Small intestine (tissue), 7 donors: ENCODE data around the gene SCYL2. TPM values are rescaled to one million over a fixed set of nuclear protein-coding genes. Genes with fewer than 3 reads are reported as not detected.
"Not testable (repeated sequence)": the region's sequence is repeated elsewhere in the genome, so short reads cannot be mapped to it uniquely, and the experiment has no call there.

Source experiments
- DNase-seq, 2 donors: peaks; one replicate each; pipeline versions ENCODE4 v3.0.0 to v3.0.0-alpha.2; 2013
- FAIRE-seq: peaks from 2 replicates; lab custom pipeline; 2012; peaks lifted over from hg19 to GRCh38; lab: Jason Lieb, UNC
- H3K27ac ChIP-seq, 3 donors: one replicate each; pipeline ENCODE4 v1.5.1; 2013; ENCODE audit warnings: low read length in 2 of 3, mild to moderate bottlenecking in 2 of 3, control low read depth in 1 of 3, inconsistent platforms in 1 of 3, low read depth in 1 of 3, moderate library complexity in 1 of 3
- H3K27me3 ChIP-seq, 3 donors: one replicate each; pipeline ENCODE4 v1.6.1; 2013; ENCODE audit warnings: low read length in 3 of 3, inconsistent platforms in 1 of 3; ENCODE audit not compliant: control insufficient read depth in 3 of 3, insufficient read depth in 3 of 3
- H3K36me3 ChIP-seq, 3 donors: one replicate each; pipeline ENCODE4 v1.6.1; 2013; ENCODE audit warnings: low read length in 3 of 3, inconsistent platforms in 1 of 3, low read depth in 1 of 3, mild to moderate bottlenecking in 1 of 3, moderate library complexity in 1 of 3; ENCODE audit not compliant: control insufficient read depth in 3 of 3, insufficient read depth in 2 of 3
- H3K4me1 ChIP-seq, 3 donors: one replicate each; pipeline ENCODE4 v1.6.1; 2013; ENCODE audit warnings: low read length in 2 of 3, inconsistent platforms in 1 of 3, low read depth in 1 of 3, mild to moderate bottlenecking in 1 of 3, moderate library complexity in 1 of 3; ENCODE audit not compliant: control insufficient read depth in 3 of 3, insufficient read depth in 2 of 3
- H3K4me3 ChIP-seq, 3 donors: one replicate each; pipeline ENCODE4 v1.5.1; 2013; ENCODE audit warnings: low read length in 3 of 3, control low read depth in 1 of 3, inconsistent platforms in 1 of 3, low read depth in 1 of 3, mild to moderate bottlenecking in 1 of 3, moderate library complexity in 1 of 3
- H3K9me3 ChIP-seq, 2 donors: one replicate each; pipeline ENCODE4 v1.6.1; 2013; ENCODE audit warnings: low read depth in 1 of 2, low read length in 1 of 2; ENCODE audit not compliant: control insufficient read depth in 2 of 2, insufficient read depth in 1 of 2
- WGBS, 3 donors: extraction: QIAGEN DNeasy Blood & Tissue Kit; methylation state at CpG; one replicate each; pipeline ENCODE4 v1.1.7; 2013; 5-methylcytosine and 5-hydroxymethylcytosine counted together
- polyA plus RNA-seq, 4 donors: library from polyadenylated mRNA; stranded (reverse) in 3 of 4; unstranded in 1 of 4; fragments of 200-250 nt in 3 of 4; fragments of 120-200 nt in 1 of 4; gene quantifications; one replicate each; pipeline versions ENCODE4 v1.2.1 to v1.2.3, GENCODE V29; 2013
- donor health status: healthy with polysubstance abuse.
- donor health status: control.
- donor health status: control.
- donor health status: Bipolar disorder and iron deficiency.
- donor health status: healthy.

SCYL2 gene
- polyA plus RNA-seq, 4 donors: 15.8 to 41.0 (median 21.6) TPM

- H3K36me3 ChIP-seq: peaks cover 3 to 13% (median 4%) of the 10 kb centered on the region in 3 donors
- no peaks in the 10 kb centered on the region for H3K4me1 ChIP-seq
- FAIRE-seq (no peak), DNase-seq (no peak)
- no peak overlapping the region for H3K4me3 ChIP-seq
- no peaks in the 10 kb centered on the region for H3K9me3 ChIP-seq
- H3K27me3 ChIP-seq: no peaks in the 10 kb centered on the region
- no peak overlapping the region for H3K27ac ChIP-seq
Measured at GRCh38 chr12:100337727-100338126, 70.8 kb downstream of the SCYL2 start.

- DNase-seq: no peak
- Histone ChIP-seq H3K27ac (no peak overlapping the region), H3K36me3 (peaks cover 2 to 11% (median 4%) of the 10 kb centered on the region in 3 donors), H3K4me1 (no peaks in the 10 kb centered on the region), H3K27me3 (no peaks in the 10 kb centered on the region), H3K9me3 (no peaks in the 10 kb centered on the region), H3K4me3 (no peak overlapping the region)
- no peak for FAIRE-seq
Measured at GRCh38 chr12:100339071-100339470, 72.1 kb downstream of the SCYL2 start.

- WGBS, 3 donors: 98 to 100% (median 99%) methylated on average over 2 of the region's 2 CpGs
- H3K4me3 ChIP-seq, DNase-seq, H3K4me1 ChIP-seq, H3K36me3 ChIP-seq, FAIRE-seq, H3K27ac ChIP-seq, H3K27me3 ChIP-seq, H3K9me3 ChIP-seq: not testable (repeated sequence)
Measured at GRCh38 chr12:100342897-100343296, 75.9 kb downstream of the SCYL2 start.

- not testable (repeated sequence) for H3K27ac ChIP-seq, H3K4me3 ChIP-seq, H3K36me3 ChIP-seq, DNase-seq, FAIRE-seq, H3K27me3 ChIP-seq, H3K4me1 ChIP-seq, H3K9me3 ChIP-seq
- WGBS, 3 donors: 94 to 96% (median 95%) methylated on average over 18 of the region's 18 CpGs
Measured at GRCh38 chr12:100344351-100344750, 77.4 kb downstream of the SCYL2 start.

- H3K4me3 ChIP-seq: no peak overlapping the region
- H3K9me3 ChIP-seq: no peaks in the 10 kb centered on the region
- WGBS, 3 donors: 31 to 39% (median 39%) methylated on average over 1 of the region's 1 CpG
- peak in 1 of 2 donors; percentile 35 for DNase-seq
- H3K4me1 ChIP-seq: peaks cover 0 to 5% (median 0%) of the 10 kb centered on the region in 3 donors
- peaks cover 0 to 2% (median 0%) of the 10 kb centered on the region in 3 donors for H3K36me3 ChIP-seq
- H3K27me3 ChIP-seq: no peaks in the 10 kb centered on the region
- H3K27ac ChIP-seq: no peak overlapping the region
- no peak for FAIRE-seq
Measured at GRCh38 chr12:100345020-100345767, 78.2 kb downstream of the SCYL2 start.

GRCh38 chr12:100346660-100347059 is 79.7 kb downstream of the SCYL2 start:
- Histone ChIP-seq H3K9me3 (no peaks in the 10 kb centered on the region), H3K4me3 (no peak overlapping the region), H3K4me1 (peaks cover 0 to 5% (median 0%) of the 10 kb centered on the region in 3 donors), H3K27ac (no peak overlapping the region), H3K27me3 (no peaks in the 10 kb centered on the region), H3K36me3 (peaks cover 0 to 2% (median 0%) of the 10 kb centered on the region in 3 donors)
- FAIRE-seq: no peak
- 77 to 91% (median 78%) methylated on average over 3 of the region's 3 CpGs for WGBS, 3 donors
- no peak for DNase-seq

- Histone ChIP-seq H3K27me3 (no peaks in the 10 kb centered on the region), H3K4me1 (peaks cover 0 to 5% (median 0%) of the 10 kb centered on the region in 3 donors), H3K9me3 (no peaks in the 10 kb centered on the region), H3K4me3 (no peak overlapping the region), H3K36me3 (no peaks in the 10 kb centered on the region), H3K27ac (no peak overlapping the region)
- DNase-seq: peak; percentile 29 to 52
- 77 to 79% (median 77%) methylated on average over 7 of the region's 7 CpGs for WGBS, 3 donors
- FAIRE-seq: no peak
Measured at GRCh38 chr12:100348657-100349454, 81.9 kb downstream of the SCYL2 start.

GRCh38 chr12:100356644-100357223 is 89.8 kb downstream of the SCYL2 start, which contains the start of gene SLC17A8:
Gene SLC17A8 (plus strand): TSS chr12:100357074. CDS start chr12:100357392, 318 bp downstream.
- H3K4me1 ChIP-seq: no peaks in the 10 kb centered on the region
- H3K27me3 ChIP-seq: no peaks in the 10 kb centered on the region
- 11 to 23% (median 20%) methylated on average over 13 of the region's 13 CpGs for WGBS, 3 donors
- no peaks in the 10 kb centered on the region for H3K36me3 ChIP-seq
- DNase-seq (peak in 1 of 2 donors; percentile 38), FAIRE-seq (no peak)
- H3K27ac ChIP-seq: no peak within 1 kb of the TSS
- no peaks in the 10 kb centered on the region for H3K9me3 ChIP-seq
- no peak within 1 kb of the TSS for H3K4me3 ChIP-seq
